ENCODE results near the gene PTPRQ.

DNA sequence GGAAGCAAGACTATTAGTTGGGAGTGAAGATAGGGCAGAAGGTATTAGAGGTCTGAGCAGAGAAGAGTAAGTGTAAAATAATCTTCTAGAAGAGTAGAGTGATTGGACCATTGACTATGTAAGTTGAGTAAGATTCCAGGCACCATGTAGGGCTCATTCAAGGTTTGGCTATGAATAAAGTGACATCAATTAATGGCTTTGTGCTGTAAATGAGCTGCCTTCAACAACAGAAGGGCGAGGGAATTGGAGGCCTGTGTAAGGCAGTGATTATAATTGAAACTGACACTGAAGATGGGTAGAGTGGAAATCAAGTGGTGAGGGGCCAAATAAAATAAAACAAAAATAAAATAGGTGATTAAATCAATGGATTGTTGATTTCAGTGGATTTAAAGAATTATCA is 26.4 kb downstream of the PTPRQ start:
- TF ChIP-seq, protein P1, sequence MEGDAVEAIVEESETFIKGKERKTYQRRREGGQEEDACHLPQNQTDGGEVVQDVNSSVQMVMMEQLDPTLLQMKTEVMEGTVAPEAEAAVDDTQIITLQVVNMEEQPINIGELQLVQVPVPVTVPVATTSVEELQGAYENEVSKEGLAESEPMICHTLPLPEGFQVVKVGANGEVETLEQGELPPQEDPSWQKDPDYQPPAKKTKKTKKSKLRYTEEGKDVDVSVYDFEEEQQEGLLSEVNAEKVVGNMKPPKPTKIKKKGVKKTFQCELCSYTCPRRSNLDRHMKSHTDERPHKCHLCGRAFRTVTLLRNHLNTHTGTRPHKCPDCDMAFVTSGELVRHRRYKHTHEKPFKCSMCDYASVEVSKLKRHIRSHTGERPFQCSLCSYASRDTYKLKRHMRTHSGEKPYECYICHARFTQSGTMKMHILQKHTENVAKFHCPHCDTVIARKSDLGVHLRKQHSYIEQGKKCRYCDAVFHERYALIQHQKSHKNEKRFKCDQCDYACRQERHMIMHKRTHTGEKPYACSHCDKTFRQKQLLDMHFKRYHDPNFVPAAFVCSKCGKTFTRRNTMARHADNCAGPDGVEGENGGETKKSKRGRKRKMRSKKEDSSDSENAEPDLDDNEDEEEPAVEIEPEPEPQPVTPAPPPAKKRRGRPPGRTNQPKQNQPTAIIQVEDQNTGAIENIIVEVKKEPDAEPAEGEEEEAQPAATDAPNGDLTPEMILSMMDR (IDR thresholded peaks at IDR 0.05) = no peak
- TF ChIP-seq POLR2A (IDR thresholded peaks at IDR 0.05) = no peak

Data from prostate gland (tissue), 2 donors.